Midbrain (tissue), 1 donor: ENCODE results near the gene RAB3C.
"Not testable (repeated sequence)": the region's sequence is repeated elsewhere in the genome, so short reads cannot be mapped to it uniquely, and the experiment has no call there.

ENCODE experiments used
- DNase-seq: peaks from one replicate; lab custom pipeline; 2025; lab: John Stamatoyannopoulos, UW

The RAB3C gene

DNA sequence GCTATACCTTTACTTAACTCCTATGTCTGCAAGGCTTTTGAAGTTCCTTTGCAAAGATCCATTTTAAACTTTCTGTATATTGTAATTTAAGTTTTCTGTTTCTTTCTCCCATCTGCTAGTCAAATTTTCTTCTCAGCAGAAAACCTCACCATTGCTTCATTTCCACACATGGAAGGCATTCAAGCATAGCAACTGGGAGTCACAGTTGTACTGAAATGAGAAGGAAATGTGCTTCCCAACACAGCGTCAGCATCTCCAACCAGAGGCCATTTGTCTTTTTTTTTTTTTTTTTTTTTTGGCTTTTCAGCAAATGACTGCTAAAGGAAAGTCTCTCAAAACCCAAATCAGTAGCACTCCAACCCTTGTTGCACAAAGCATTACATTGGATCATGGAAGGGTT, 92.5 kb downstream of the RAB3C start:
- no peak for DNase-seq

GRCh38 chr5:58677650-58678049, 94.8 kb downstream of the RAB3C start:
- no peak for DNase-seq

DNA sequence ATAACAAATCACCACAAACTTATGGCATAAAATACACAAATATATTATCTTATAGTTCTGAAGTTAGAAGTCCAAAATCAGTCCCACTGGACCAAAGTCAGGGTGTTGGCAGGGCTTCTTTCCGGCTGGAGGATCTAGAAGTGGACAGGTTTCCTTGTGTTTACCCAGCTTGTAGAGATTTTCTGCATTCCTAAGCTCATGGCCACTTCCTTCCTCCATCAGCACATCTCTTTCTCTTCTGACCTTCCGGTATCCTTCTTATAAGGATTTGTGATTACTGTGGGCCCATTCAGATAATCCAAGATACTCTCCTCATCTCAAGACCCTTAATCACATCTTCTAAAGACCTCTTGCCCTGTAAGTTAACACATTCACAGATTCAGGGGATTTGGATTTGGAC, 97.6 kb downstream of the RAB3C start:
- no peak for DNase-seq

DNA sequence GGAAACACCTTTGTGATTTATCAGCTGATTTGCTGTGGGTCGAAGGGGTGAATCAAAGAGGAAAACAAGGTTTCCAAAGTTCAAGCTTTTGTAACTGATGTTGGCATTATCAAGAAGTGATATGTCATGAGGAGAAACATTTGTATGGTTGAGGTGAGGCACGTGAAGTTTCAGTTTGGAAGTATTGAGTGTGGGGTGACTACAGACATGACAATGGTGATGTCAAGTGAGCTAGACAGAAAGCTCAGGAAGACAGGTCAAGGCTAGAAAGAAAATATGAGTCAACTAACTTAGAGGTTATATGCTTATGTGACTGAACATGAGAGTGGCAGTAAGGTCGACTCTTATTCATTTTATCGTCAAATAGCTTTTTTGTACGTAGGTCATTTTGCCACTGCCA, 99.1 kb downstream of the RAB3C start:
- no peak for DNase-seq

GRCh38 chr5:58683567-58683966, 100.7 kb downstream of the RAB3C start:
- DNase-seq = no peak

DNA sequence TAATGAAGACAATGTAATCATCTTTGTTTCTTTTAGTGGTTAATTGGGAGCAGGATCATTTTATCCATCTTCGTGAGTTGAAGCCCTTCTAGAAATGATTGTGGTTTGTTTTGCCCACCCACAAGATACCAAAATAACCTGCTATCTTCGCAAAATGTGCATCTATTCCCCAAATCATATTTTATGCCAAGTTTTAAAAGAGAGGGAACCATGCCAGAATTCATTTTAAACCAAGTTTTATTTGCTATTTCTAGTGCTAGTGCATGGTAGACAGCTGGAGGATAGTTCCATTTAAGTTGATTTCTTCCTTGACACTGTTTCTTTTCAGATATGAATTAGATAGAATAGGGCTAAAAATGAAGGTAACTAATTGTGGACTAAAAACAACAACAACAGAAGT, 104.2 kb downstream of the RAB3C start:
- no peak for DNase-seq

- DNase-seq = no peak
These were observed 104.7 kb downstream of the RAB3C start for GRCh38 chr5:58687595-58687994.

DNA sequence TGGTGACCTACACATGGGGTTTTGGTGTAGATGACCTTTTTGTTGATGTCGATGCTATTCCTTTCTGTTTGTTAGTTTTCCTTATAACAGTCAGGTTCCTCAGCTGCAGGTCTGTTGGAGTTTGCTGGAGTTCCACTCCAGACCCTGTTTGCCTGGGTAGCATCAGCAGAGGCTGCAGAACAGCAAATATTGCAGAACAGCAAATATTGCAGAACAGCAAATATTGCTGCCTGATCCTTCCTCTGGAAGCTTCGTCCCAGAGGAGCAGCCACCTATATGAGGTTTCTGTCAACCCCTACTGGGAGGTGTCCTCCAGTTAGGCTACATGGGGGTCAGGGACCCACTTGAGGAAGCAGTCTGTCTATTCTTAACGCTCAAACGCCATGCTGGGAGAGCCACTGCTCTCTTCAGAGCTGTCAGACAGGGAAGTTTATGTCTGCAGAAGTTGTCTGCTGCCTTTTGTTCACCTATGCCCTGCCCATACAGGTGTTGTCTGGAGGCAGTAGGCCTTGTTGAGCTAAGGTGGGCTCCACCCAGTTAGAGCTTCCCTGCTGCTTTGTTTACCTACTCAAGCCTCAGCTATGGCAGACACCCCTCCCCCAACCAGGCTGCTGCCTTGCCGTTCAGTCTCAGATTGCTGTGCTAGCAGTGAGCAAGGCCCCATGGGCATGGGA, 116.3 kb downstream of the RAB3C start:
- DNase-seq = not testable (repeated sequence)

- no peak for DNase-seq
These were observed 116.9 kb downstream of the RAB3C start for GRCh38 chr5:58699762-58700118.

DNA sequence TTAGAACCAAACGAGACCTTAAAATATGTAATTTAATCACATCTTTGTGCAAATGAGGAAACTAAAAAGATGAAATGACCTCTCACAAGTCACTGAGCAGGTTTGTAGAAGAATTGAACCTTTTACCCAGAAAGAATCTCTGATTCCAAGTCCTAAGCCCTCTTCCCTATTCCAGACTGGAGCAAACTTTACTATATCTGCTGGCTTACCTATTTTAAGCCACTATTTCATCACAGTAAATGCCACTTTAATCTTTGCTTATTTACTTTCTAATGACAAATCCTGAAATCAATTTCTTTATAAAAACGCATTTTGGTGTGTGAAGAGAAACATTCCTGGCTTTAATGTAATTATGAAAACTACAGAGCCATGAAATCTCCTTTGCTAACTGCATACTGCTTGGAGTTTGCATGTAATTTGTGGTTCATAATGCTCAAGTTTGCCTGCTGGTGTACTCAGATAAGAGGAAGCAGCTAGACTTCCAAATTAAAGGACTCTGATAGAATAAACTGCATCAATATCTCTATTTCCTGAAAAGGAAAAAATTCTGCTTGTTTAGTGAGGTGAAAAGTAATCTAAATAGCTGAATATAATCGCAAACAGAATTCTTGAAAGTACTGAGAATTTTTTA, 121.2 kb downstream of the RAB3C start:
- DNase-seq = no peak

GRCh38 chr5:58706736-58707135, 123.9 kb downstream of the RAB3C start:
- DNase-seq = no peak

DNA sequence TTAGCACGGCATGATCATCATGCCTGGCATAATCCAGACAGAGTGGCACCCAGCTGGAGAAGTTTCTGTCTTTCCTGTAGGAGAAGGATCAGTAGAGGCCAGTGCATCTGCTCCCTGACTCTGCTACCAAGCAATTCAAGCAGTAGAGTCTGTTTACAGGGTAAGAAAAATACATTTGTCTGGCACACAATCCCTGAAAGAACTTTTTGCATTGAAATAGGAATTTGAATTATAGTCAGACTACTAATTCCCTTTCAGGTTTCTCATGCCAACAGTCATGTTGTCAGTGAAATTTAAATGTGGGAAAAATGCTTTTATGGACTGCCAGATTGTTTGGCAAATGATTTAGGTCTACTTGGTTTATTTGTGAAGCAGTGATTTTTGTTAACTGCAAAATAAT, 125.6 kb downstream of the RAB3C start:
- DNase-seq = no peak

GRCh38 chr5:58710425-58710824, 127.5 kb downstream of the RAB3C start:
- not testable (repeated sequence) for DNase-seq

DNA sequence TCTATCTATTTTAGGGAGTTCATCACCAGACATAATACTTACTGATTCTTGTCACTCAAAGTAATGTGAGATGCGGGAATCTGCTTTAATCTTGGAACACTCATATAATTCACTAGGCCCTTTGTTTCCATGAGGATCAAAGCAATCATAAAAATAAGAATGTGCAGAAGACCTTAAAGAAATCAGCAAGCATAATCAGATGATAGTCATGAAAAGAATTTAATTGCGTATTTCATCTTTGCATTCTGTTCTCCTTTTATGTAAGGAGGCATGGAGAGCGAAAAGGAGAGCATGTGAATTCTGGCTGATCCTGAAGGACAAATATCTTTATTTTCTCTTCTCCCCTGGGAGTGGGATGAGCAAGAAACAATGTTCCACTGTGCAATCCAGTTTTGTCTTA, 128.0 kb downstream of the RAB3C start:
- DNase-seq = no peak

DNA sequence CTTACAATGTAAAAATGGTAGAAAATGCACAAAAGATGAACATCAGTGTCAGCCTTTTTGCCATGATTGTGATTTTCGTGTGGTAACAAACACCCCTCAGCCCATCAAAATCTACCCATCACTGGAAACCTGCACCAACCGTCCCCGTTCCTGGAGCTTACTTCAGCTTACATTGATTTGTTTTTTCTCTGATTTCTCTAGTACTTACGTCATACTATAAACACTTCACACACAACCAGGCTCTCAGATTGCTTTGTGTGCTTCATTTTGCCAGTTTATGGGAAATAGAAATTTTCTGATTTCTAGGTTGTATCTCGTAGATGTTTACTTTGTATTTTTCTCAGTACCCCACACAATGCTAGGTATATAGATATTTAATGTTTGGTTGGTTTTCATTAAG, 129.1 kb downstream of the RAB3C start:
- no peak for DNase-seq

DNA sequence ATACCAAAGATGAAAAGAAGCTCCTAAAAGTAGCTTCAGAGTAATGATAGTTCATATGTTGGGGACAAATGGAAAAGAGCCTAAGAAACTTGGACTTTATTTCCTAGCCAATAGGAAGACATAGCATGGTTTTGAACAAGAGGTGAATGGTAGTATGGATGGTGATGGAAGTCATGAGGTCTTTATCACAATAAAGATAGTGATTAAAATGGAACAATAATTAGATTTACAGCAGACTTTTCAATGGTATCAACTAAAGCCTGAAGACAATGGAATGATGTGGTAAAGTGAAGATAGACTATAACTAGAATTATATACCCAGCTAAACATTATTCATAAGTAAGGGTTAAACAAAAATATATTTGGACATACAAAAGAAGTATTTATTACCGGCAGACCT, 131.2 kb downstream of the RAB3C start:
- DNase-seq = no peak

- DNase-seq = no peak
These were observed 133.3 kb downstream of the RAB3C start for GRCh38 chr5:58715997-58716656.

- no peak for DNase-seq
These were observed 133.8 kb downstream of the RAB3C start for GRCh38 chr5:58716713-58717112.

DNA sequence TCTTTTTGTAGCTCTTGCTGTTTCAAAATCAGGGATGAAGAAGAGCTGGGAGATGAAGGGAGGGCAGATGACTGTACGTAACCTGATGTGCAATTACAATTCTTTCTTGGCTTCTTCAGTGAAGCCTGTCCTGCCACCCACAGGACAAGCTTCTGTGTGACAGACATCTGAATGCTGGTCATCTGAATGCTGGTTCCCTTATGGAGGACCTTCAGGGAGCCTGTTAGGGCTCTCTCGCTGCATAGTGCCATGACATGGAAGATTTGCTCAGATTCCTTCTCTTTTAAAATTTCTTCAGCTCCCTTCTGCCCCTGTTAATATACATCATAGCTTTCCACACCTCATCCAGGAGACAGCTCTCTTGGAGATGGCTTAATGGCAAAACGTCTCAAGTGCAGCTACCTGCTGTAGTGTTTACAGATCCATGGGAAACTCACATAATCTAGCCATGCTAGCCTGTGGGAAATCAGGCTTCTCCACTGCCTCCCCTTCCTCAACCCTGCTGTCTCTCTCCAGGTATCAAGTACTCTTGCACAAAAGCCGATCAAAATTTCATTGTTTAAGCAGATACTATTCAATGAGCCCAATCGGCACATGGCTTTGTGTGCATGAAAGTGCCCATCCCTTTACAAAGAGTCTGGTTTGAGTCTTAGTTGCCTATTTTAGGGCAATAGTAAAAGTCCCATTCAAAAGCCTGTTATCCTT, 134.6 kb downstream of the RAB3C start:
- no peak for DNase-seq

DNA sequence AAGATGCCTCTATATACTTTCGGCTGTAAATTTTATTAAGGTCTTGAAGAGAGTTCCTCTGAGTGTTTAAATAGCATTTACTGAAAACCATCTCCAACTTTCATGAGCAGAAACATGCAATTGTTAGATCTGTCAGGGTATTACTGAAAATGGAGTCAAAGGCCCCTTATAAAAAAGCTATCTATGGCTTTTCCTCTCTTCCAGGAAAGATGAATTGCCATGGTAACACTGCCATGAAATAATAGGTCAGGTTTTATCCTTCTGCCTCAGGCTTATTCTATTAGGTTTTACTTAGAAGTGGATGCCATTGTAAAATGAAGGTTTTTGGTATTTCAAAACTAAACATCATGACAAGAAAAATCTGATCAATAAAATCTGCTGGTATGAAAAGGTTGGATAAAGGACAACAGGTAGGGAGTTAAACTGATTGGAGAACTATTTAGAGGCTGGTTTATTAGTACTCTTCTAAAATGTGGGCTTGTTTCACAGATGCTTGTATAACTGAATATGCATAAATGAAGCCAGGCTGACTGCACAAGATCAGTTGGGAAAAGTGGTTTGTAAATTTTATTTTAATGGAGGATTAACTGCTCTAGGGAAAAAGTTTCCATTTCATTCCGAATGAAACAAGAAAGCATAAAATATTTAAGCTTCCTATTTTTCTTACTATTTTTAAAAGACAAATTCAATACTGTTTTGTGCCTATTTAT, 135.5 kb downstream of the RAB3C start:
- DNase-seq = no peak

- no peak for DNase-seq
These were observed 139.3 kb downstream of the RAB3C start for GRCh38 chr5:58722160-58722559.

GRCh38 chr5:58724992-58725391, 142.1 kb downstream of the RAB3C start:
- DNase-seq = no peak
